GM18951 (cell line): ENCODE measurements around the gene LAMA1.

Source experiments
- POLR2A ChIP-seq: IDR thresholded peaks from 4 replicates; pipeline ENCODE4 v1.6.1; 2011; ENCODE audit warnings: mild to moderate bottlenecking; ENCODE audit not compliant: insufficient read length, insufficient read depth; ENCODE audit errors: extremely low read depth
- in situ Hi-C: fragments of 300-500 bp; cut with MboI; formaldehyde crosslinking; loops from one replicate; pipeline ENCODE4 v1.12.0; 2022; ENCODE audit warnings: low sequenced_read_pairs, mixed read lengths, inconsistent platforms; ENCODE audit not compliant: unreplicated experiment

Gene LAMA1

GRCh38 chr18:6982398-6982797, 135.2 kb downstream of the LAMA1 start:
- no peak for TF ChIP-seq POLR2A
- in situ Hi-C loops, result no loop called here

DNA sequence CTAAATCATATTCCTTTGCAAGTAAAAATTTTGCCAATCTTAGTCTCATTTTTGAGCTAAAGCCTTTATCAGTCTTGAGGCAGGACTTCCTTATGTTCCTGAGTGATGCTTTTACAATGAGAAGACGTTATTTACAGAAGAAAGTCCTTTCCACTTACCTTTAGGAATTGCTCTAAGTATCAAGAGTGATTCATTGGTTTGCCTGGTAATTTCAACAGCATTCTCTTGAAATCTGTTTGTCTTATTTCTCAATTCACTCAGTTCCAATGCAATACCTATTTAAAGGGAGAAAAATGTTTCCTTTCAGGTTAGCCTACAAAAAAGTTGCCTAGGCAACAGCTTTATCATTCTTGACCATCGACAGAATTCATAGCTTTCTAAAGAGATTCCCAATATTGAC, 137.2 kb downstream of the LAMA1 start:
- TF ChIP-seq POLR2A, result no peak
- in situ Hi-C loops, result no loop called here

GRCh38 chr18:6979954-6980353, 137.6 kb downstream of the LAMA1 start:
- in situ Hi-C loops, result no loop called here
- TF ChIP-seq POLR2A, result no peak

- TF ChIP-seq POLR2A, result no peak
- in situ Hi-C loops, result no loop called here
Measured at GRCh38 chr18:6976935-6977334, 140.7 kb downstream of the LAMA1 start.

GRCh38 chr18:6975084-6975483, 142.5 kb downstream of the LAMA1 start:
- no peak for TF ChIP-seq POLR2A
- in situ Hi-C loops, result no loop called here

GRCh38 chr18:6971823-6972478, 145.6 kb downstream of the LAMA1 start:
- in situ Hi-C loops, result no loop called here

DNA sequence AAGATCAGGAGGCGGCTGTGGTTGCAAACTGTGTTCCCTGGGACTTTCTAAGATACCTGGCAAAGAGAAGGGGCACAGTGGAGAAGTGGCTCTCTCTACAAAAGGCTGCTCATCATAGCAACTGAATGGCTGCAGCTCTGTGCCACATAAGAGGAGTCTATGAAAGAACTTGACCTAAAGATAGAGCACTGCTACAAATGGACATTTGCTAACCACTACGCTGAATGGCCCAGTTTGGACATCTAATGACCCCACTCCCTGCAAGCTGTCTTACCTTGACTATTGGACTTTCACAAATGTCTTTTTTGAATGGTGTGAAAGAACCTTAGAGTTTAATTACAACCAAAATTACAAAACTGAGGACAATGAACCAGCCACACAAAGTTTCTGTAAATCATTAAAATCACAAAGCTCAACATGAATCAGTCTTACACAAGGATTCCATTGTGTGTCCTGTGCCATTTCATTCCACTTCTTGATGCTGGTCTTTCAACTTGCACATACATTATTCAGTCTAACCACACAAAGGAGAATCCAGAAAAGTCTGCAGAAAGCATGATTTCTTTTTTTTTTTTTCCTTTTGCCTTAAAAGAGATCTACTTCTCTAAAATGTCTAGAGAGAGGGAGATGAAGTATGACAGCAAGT, 154.0 kb downstream of the LAMA1 start:
- no peak for TF ChIP-seq POLR2A
- in situ Hi-C loops, result no loop called here

More at GRCh38 chr18:6971823-6972478, 145.6 kb downstream of the LAMA1 start:
- no peak for TF ChIP-seq POLR2A

- in situ Hi-C loops, result no loop called here
- no peak for TF ChIP-seq POLR2A
Measured at GRCh38 chr18:6962571-6963451, 154.8 kb downstream of the LAMA1 start.

DNA sequence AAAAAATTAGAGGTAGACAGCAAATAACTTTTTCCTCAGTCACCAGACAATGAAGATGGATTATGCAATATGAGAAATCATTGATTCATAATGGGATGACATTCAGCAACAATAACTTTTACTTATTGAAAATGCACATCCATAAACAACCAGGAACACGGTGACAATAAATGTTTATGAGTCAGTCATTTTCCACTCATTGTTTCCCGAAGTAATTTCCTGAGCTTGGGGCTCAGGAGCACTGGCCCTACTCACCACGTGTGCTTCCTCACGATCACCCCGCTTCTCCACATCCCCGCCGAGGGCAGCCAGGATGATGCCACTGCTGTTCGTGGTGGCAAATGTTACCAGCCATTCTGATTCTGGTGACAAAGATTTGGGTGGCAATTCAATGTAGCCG, 156.3 kb downstream of the LAMA1 start:
- in situ Hi-C loops, result no loop called here
- TF ChIP-seq POLR2A, result no peak

GRCh38 chr18:6960656-6961055, 156.9 kb downstream of the LAMA1 start:
- no peak for TF ChIP-seq POLR2A
- in situ Hi-C loops, result no loop called here

- no peak for TF ChIP-seq POLR2A
- in situ Hi-C loops, result no loop called here
Measured at GRCh38 chr18:6960124-6960523, 157.5 kb downstream of the LAMA1 start.

- TF ChIP-seq POLR2A, result no peak
- in situ Hi-C loops, result no loop called here
Measured at GRCh38 chr18:6959110-6959509, 158.5 kb downstream of the LAMA1 start.

- no peak for TF ChIP-seq POLR2A
- in situ Hi-C loops, result no loop called here
Measured at GRCh38 chr18:6956999-6957398, 160.6 kb downstream of the LAMA1 start.
